ENCODE measurements around the gene ZNF511. TPM values are rescaled to one million over a fixed set of nuclear protein-coding genes. Genes with fewer than 3 reads are reported as not detected.

Gene ZNF511
- total and polyA plus RNA-seq, 5 donors from 2014 or later, result 29.1 to 96.4 (median 77.6) TPM

GRCh38 chr10:133281084-133281483 lies 27.6 kb upstream of the ZNF511 start:
- no peaks in the 10 kb centered on the region for H3K9me3 Mint-ChIP-seq
- peaks cover 29% of the 10 kb centered on the region for H3K36me3 Mint-ChIP-seq
- ATAC-seq (ENCODE audit: low read depth in 2 of 2) (no peak), DNase-seq (no peak)
- H3K4me1 Mint-ChIP-seq, result peaks cover 0 to 29% (median 13%) of the 10 kb centered on the region in 4 donors
- no peak overlapping the region for H3K4me3 ChIP-seq (ENCODE audit: low read depth, low read length)
- H3K27ac ChIP-seq (ENCODE audit: insufficient read depth, low read length, poor library complexity, severe bottlenecking), result no peak overlapping the region
- peaks cover 36% of the 10 kb centered on the region for H3K4me1 ChIP-seq (ENCODE audit: control insufficient read depth, insufficient read depth, low read length, poor library complexity, severe bottlenecking)
- H3K4me3 Mint-ChIP-seq, result no peak overlapping the region
- H3K27me3 Mint-ChIP-seq, result no peaks in the 10 kb centered on the region
- no peaks in the 10 kb centered on the region for H3K27me3 ChIP-seq (ENCODE audit: control insufficient read depth, insufficient read depth, low read length)
- peaks cover 44% of the 10 kb centered on the region for H3K36me3 ChIP-seq (ENCODE audit: control insufficient read depth, insufficient read depth, low read length)
- H3K9me3 ChIP-seq (ENCODE audit: control insufficient read depth in 2 of 2, low read length in 2 of 2), result no peaks in the 10 kb centered on the region
- no peak overlapping the region for H3K27ac Mint-ChIP-seq

GRCh38 chr10:133281628-133282372 lies 26.9 kb upstream of the ZNF511 start:
- Histone ChIP-seq H3K36me3 (ENCODE audit: control insufficient read depth, insufficient read depth, low read length) (peaks cover 51% of the 10 kb centered on the region), H3K9me3 (ENCODE audit: control insufficient read depth in 2 of 2, low read length in 2 of 2) (no peaks in the 10 kb centered on the region), H3K27me3 (ENCODE audit: control insufficient read depth, insufficient read depth, low read length) (no peaks in the 10 kb centered on the region), H3K4me3 (ENCODE audit: low read depth, low read length) (no peak overlapping the region), H3K27ac (ENCODE audit: insufficient read depth, low read length, poor library complexity, severe bottlenecking) (no peak overlapping the region), H3K4me1 (ENCODE audit: control insufficient read depth, insufficient read depth, low read length, poor library complexity, severe bottlenecking) (peaks cover 28% of the 10 kb centered on the region)
- Mint-ChIP-seq H3K4me1 (peaks cover 0 to 25% (median 13%) of the 10 kb centered on the region in 4 donors), H3K4me3 (peak overlapping the region in 1 of 4 donors; percentile 32), H3K27me3 (no peaks in the 10 kb centered on the region), H3K9me3 (no peaks in the 10 kb centered on the region), H3K27ac (no peak overlapping the region), H3K36me3 (peaks cover 37% of the 10 kb centered on the region)
- ATAC-seq (ENCODE audit: low read depth in 2 of 2) (no peak), DNase-seq (no peak)

DNA sequence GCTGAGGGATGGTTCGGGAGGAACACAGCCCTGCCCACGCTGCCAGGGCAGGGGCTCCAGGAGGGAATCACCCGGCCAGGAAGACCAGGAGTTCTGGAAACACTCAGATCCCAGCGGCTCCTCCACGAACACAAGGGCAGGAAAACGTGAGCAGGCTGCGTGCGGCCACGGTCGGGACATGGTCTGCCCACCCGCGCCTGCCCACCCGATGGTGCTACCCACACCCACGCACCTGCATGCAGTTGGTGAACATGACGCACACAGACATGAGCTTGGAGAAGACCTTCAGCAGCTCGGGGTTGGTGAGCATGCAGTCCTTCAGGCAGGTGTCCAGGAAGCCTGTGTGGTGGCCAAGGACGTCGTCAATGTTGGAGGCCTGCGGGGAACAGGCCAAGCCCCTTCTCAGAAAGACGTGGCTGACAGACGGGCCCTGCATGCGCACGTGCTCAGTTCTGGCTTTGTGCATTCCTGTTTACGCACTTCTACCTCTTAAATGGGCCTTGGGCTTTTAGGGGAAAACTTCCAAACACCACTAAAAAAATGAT lies 25.8 kb upstream of the ZNF511 start:
- no peak overlapping the region for H3K4me3 Mint-ChIP-seq
- Histone ChIP-seq H3K27ac (ENCODE audit: insufficient read depth, low read length, poor library complexity, severe bottlenecking) (no peak overlapping the region), H3K27me3 (ENCODE audit: control insufficient read depth, insufficient read depth, low read length) (no peaks in the 10 kb centered on the region), H3K4me3 (ENCODE audit: low read depth, low read length) (no peak overlapping the region), H3K36me3 (ENCODE audit: control insufficient read depth, insufficient read depth, low read length) (peaks cover 55% of the 10 kb centered on the region), H3K4me1 (ENCODE audit: control insufficient read depth, insufficient read depth, low read length, poor library complexity, severe bottlenecking) (peaks cover 17% of the 10 kb centered on the region), H3K9me3 (ENCODE audit: control insufficient read depth in 2 of 2, low read length in 2 of 2) (no peaks in the 10 kb centered on the region)
- no peaks in the 10 kb centered on the region for H3K9me3 Mint-ChIP-seq
- ATAC-seq (ENCODE audit: low read depth in 2 of 2), result no peak
- H3K27me3 Mint-ChIP-seq, result no peaks in the 10 kb centered on the region
- no peak overlapping the region for H3K27ac Mint-ChIP-seq
- peaks cover 40% of the 10 kb centered on the region for H3K36me3 Mint-ChIP-seq
- DNase-seq, result no peak
- H3K4me1 Mint-ChIP-seq, result peaks cover 0 to 20% (median 10%) of the 10 kb centered on the region in 4 donors

DNA sequence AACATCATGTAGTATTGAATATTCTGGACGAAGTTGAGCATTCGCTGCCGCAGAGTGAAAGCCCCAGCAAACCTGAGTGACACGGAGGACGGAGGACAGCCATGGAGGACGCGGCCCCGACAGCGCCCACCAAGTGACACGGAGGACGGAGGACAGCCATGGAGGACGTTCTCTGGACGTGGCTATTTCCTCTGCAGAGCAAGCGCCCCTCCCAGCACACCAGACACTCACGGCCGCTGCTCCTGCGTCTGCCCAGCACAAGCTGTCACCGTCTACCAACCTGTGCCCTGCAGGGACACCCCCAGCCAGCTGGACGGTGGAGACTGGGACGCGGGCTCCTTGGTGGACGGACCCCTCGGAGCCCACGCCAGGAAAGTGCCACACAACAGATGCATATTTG lies 24.8 kb upstream of the ZNF511 start:
- H3K4me3 Mint-ChIP-seq, result no peak overlapping the region
- H3K27me3 ChIP-seq (ENCODE audit: control insufficient read depth, insufficient read depth, low read length), result no peaks in the 10 kb centered on the region
- ATAC-seq (ENCODE audit: low read depth in 2 of 2) (no peak), DNase-seq (no peak)
- H3K9me3 ChIP-seq (ENCODE audit: control insufficient read depth in 2 of 2, low read length in 2 of 2), result no peaks in the 10 kb centered on the region
- H3K36me3 ChIP-seq (ENCODE audit: control insufficient read depth, insufficient read depth, low read length), result peaks cover 63% of the 10 kb centered on the region
- no peaks in the 10 kb centered on the region for H3K9me3 Mint-ChIP-seq
- H3K4me3 ChIP-seq (ENCODE audit: low read depth, low read length), result no peak overlapping the region
- no peak overlapping the region for H3K27ac ChIP-seq (ENCODE audit: insufficient read depth, low read length, poor library complexity, severe bottlenecking)
- H3K4me1 Mint-ChIP-seq, result peaks cover 0 to 10% (median 4%) of the 10 kb centered on the region in 4 donors
- peaks cover 7% of the 10 kb centered on the region for H3K4me1 ChIP-seq (ENCODE audit: control insufficient read depth, insufficient read depth, low read length, poor library complexity, severe bottlenecking)
- H3K27me3 Mint-ChIP-seq, result no peaks in the 10 kb centered on the region
- H3K27ac Mint-ChIP-seq, result peak overlapping the region in 1 of 3 donors; percentile 82
- peaks cover 43% of the 10 kb centered on the region for H3K36me3 Mint-ChIP-seq

DNA sequence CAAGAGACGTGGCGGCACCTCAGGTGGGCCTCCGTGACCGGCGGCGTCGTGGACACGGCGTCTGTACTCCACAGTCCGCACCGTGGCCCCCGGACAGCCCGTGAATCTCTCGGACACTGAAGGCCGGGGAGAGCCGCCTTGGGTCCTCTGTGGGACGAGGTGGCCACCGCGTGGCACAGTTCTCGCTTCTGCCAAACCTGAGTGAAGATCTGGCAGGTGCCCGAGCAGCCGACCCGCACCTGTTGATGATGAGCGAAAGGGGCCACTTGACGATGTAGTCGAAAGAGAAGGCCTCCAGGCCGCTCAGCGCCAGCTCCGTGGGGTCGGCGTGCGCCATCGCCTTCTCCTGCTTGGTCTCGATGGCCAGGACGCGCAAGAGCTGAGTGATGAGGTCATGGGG lies 23.5 kb upstream of the ZNF511 start:
- Histone ChIP-seq H3K27me3 (ENCODE audit: control insufficient read depth, insufficient read depth, low read length) (no peaks in the 10 kb centered on the region), H3K4me3 (ENCODE audit: low read depth, low read length) (no peak overlapping the region), H3K27ac (ENCODE audit: insufficient read depth, low read length, poor library complexity, severe bottlenecking) (no peak overlapping the region), H3K36me3 (ENCODE audit: control insufficient read depth, insufficient read depth, low read length) (peaks cover 73% of the 10 kb centered on the region), H3K4me1 (ENCODE audit: control insufficient read depth, insufficient read depth, low read length, poor library complexity, severe bottlenecking) (no peaks in the 10 kb centered on the region), H3K9me3 (ENCODE audit: control insufficient read depth in 2 of 2, low read length in 2 of 2) (no peaks in the 10 kb centered on the region)
- peaks cover 0 to 4% (median 0%) of the 10 kb centered on the region in 4 donors for H3K4me1 Mint-ChIP-seq
- H3K36me3 Mint-ChIP-seq, result peaks cover 49% of the 10 kb centered on the region
- H3K27me3 Mint-ChIP-seq, result no peaks in the 10 kb centered on the region
- ATAC-seq (ENCODE audit: low read depth in 2 of 2) (no peak), DNase-seq (no peak)
- no peaks in the 10 kb centered on the region for H3K9me3 Mint-ChIP-seq
- no peak overlapping the region for H3K27ac Mint-ChIP-seq
- no peak overlapping the region for H3K4me3 Mint-ChIP-seq

- Histone ChIP-seq H3K4me1 (ENCODE audit: control insufficient read depth, insufficient read depth, low read length, poor library complexity, severe bottlenecking) (no peaks in the 10 kb centered on the region), H3K27ac (ENCODE audit: insufficient read depth, low read length, poor library complexity, severe bottlenecking) (no peak overlapping the region), H3K36me3 (ENCODE audit: control insufficient read depth, insufficient read depth, low read length) (peaks cover 80% of the 10 kb centered on the region), H3K4me3 (ENCODE audit: low read depth, low read length) (no peak overlapping the region), H3K9me3 (ENCODE audit: control insufficient read depth in 2 of 2, low read length in 2 of 2) (no peaks in the 10 kb centered on the region), H3K27me3 (ENCODE audit: control insufficient read depth, insufficient read depth, low read length) (no peaks in the 10 kb centered on the region)
- DNase-seq (no peak), ATAC-seq (ENCODE audit: low read depth in 2 of 2) (no peak)
- H3K27me3 Mint-ChIP-seq, result no peaks in the 10 kb centered on the region
- H3K9me3 Mint-ChIP-seq, result no peaks in the 10 kb centered on the region
- peaks cover 55% of the 10 kb centered on the region for H3K36me3 Mint-ChIP-seq
- H3K4me1 Mint-ChIP-seq, result peaks cover 0 to 4% (median 0%) of the 10 kb centered on the region in 4 donors
- H3K4me3 Mint-ChIP-seq, result no peak overlapping the region
- H3K27ac Mint-ChIP-seq, result peak overlapping the region in 1 of 3 donors; percentile 27
Measured at GRCh38 chr10:133286366-133286765, 22.3 kb upstream of the ZNF511 start.

- Mint-ChIP-seq H3K27ac (no peak overlapping the region), H3K4me1 (peaks cover 0 to 4% (median 0%) of the 10 kb centered on the region in 4 donors), H3K27me3 (no peaks in the 10 kb centered on the region), H3K9me3 (no peaks in the 10 kb centered on the region), H3K36me3 (peaks cover 44% of the 10 kb centered on the region), H3K4me3 (no peak overlapping the region)
- H3K9me3 ChIP-seq (ENCODE audit: control insufficient read depth in 2 of 2, low read length in 2 of 2), result no peaks in the 10 kb centered on the region
- H3K27ac ChIP-seq (ENCODE audit: insufficient read depth, low read length, poor library complexity, severe bottlenecking), result no peak overlapping the region
- H3K4me3 ChIP-seq (ENCODE audit: low read depth, low read length), result no peak overlapping the region
- DNase-seq (no peak), ATAC-seq (ENCODE audit: low read depth in 2 of 2) (no peak)
- no peaks in the 10 kb centered on the region for H3K4me1 ChIP-seq (ENCODE audit: control insufficient read depth, insufficient read depth, low read length, poor library complexity, severe bottlenecking)
- no peaks in the 10 kb centered on the region for H3K27me3 ChIP-seq (ENCODE audit: control insufficient read depth, insufficient read depth, low read length)
- peaks cover 75% of the 10 kb centered on the region for H3K36me3 ChIP-seq (ENCODE audit: control insufficient read depth, insufficient read depth, low read length)
Measured at GRCh38 chr10:133287832-133288500, 20.7 kb upstream of the ZNF511 start.

Data from CD4-positive, CD25-positive, alpha-beta regulatory T cell (primary cell).